ACHN (cell line): Measurements from ENCODE around the gene PCNX4.

Experiments
- DNase-seq: peaks from one replicate; pipeline ENCODE4 v3.0.0-alpha.2; 2015
- in situ Hi-C: cut with HindIII; loops from 2 replicates; pipeline ENCODE4 v1.10.0; 2017; ENCODE audit warnings: low sequenced_read_pairs, low pct_ligation_motif_present, low pct_unique_long_range_greater_than_20kb

Gene PCNX4

GRCh38 chr14:60164712-60165546, 73.2 kb downstream of the PCNX4 start, which contains the start of gene DHRS7:
Gene DHRS7 (minus strand): TSS chr14:60165398. CDS start chr14:60165309, 89 bp downstream.
- in situ Hi-C loops = no loop called here
- peak; percentile 81 for DNase-seq

- no peak for DNase-seq
- in situ Hi-C loops = no loop called here
Measured at GRCh38 chr14:60165547-60165876, 73.8 kb downstream of the PCNX4 start.

- no peak for DNase-seq
- in situ Hi-C loops = no loop called here
Measured at GRCh38 chr14:60166142-60166541, 74.4 kb downstream of the PCNX4 start.

- in situ Hi-C loops = no loop called here
- no peak for DNase-seq
Measured at GRCh38 chr14:60169722-60170121, 78.0 kb downstream of the PCNX4 start.

GRCh38 chr14:60170948-60171347, 79.2 kb downstream of the PCNX4 start:
- no peak for DNase-seq
- in situ Hi-C loops = no loop called here

GRCh38 chr14:60171690-60172089, 80.0 kb downstream of the PCNX4 start:
- in situ Hi-C loops = no loop called here
- no peak for DNase-seq

- DNase-seq = no peak
- in situ Hi-C loops = no loop called here
Measured at GRCh38 chr14:60174352-60175254, 82.9 kb downstream of the PCNX4 start.

- in situ Hi-C loops = no loop called here
- no peak for DNase-seq
Measured at GRCh38 chr14:60175255-60175902, 83.7 kb downstream of the PCNX4 start.

- in situ Hi-C loops = no loop called here
- no peak for DNase-seq
Measured at GRCh38 chr14:60178164-60178563, 86.4 kb downstream of the PCNX4 start.

GRCh38 chr14:60178820-60179219, 87.1 kb downstream of the PCNX4 start:
- in situ Hi-C loops = no loop called here
- no peak for DNase-seq

GRCh38 chr14:60179431-60179869, 87.7 kb downstream of the PCNX4 start:
- in situ Hi-C loops = no loop called here
- DNase-seq = peak; percentile 8

GRCh38 chr14:60183138-60183537, 91.4 kb downstream of the PCNX4 start:
- in situ Hi-C loops = no loop called here
- DNase-seq = no peak

GRCh38 chr14:60183741-60184140, 92.0 kb downstream of the PCNX4 start:
- in situ Hi-C loops = no loop called here
- DNase-seq = peak; percentile 25

GRCh38 chr14:60184146-60184904, 92.6 kb downstream of the PCNX4 start:
- in situ Hi-C loops = no loop called here
- peak; percentile 63 for DNase-seq

GRCh38 chr14:60184905-60185555, 93.3 kb downstream of the PCNX4 start:
- no peak for DNase-seq
- in situ Hi-C loops = no loop called here

- no peak for DNase-seq
- in situ Hi-C loops = no loop called here
Measured at GRCh38 chr14:60188115-60188514, 96.4 kb downstream of the PCNX4 start.

GRCh38 chr14:60188696-60189095, 97.0 kb downstream of the PCNX4 start:
- in situ Hi-C loops = no loop called here
- no peak for DNase-seq
